NCI-H1417 (cell line): ENCODE data around the gene TGFBR2.

Source experiments
- DNase-seq, 3 experiments: peaks; one replicate each; lab custom pipeline; 2025; lab: John Stamatoyannopoulos, UW

TGFBR2 gene

GRCh38 chr3:30602946-30603345 is 3.5 kb upstream of the TGFBR2 start:
- no peak for DNase-seq

GRCh38 chr3:30604093-30604492 is 2.3 kb upstream of the TGFBR2 start:
- no peak for DNase-seq

- no peak for DNase-seq
These were observed 1.8 kb upstream of the TGFBR2 start for GRCh38 chr3:30604558-30604957.

GRCh38 chr3:30605005-30605404 is 1.4 kb upstream of the TGFBR2 start:
- DNase-seq = no peak

GRCh38 chr3:30605706-30606300 is 598 bp upstream of the TGFBR2 start:
- no peak for DNase-seq

GRCh38 chr3:30607032-30607833 is 832 bp downstream of the TGFBR2 start:
- DNase-seq = no peak

- DNase-seq = no peak
These were observed 2.2 kb downstream of the TGFBR2 start for GRCh38 chr3:30608598-30608947.

- no peak for DNase-seq
These were observed 3.7 kb downstream of the TGFBR2 start for GRCh38 chr3:30609930-30610701.

GRCh38 chr3:30610702-30611368 is 4.4 kb downstream of the TGFBR2 start:
- no peak for DNase-seq

- no peak for DNase-seq
These were observed 5.4 kb downstream of the TGFBR2 start for GRCh38 chr3:30611613-30612436.

GRCh38 chr3:30612437-30613132 is 6.2 kb downstream of the TGFBR2 start:
- no peak for DNase-seq

GRCh38 chr3:30613133-30613825 is 6.9 kb downstream of the TGFBR2 start:
- DNase-seq = no peak

GRCh38 chr3:30614373-30614772 is 8.0 kb downstream of the TGFBR2 start:
- no peak for DNase-seq

GRCh38 chr3:30614943-30615342 is 8.5 kb downstream of the TGFBR2 start:
- no peak for DNase-seq

GRCh38 chr3:30615615-30616346 is 9.4 kb downstream of the TGFBR2 start:
- no peak for DNase-seq

- no peak for DNase-seq
These were observed 10.1 kb downstream of the TGFBR2 start for GRCh38 chr3:30616347-30617027.

- DNase-seq = no peak
These were observed 10.7 kb downstream of the TGFBR2 start for GRCh38 chr3:30617069-30617468.

GRCh38 chr3:30617653-30618052 is 11.3 kb downstream of the TGFBR2 start:
- DNase-seq = no peak

GRCh38 chr3:30618526-30618925 is 12.1 kb downstream of the TGFBR2 start:
- DNase-seq = no peak
